HG02623 (cell line): ENCODE measurements around the gene CBX7.

Source experiments
- ATAC-seq: cut with Tn5 transposase; IDR thresholded peaks from one replicate; pipeline ENCODE4 v1.9.1; 2021; ENCODE audit warnings: moderate library complexity; ENCODE audit not compliant: unreplicated experiment

The CBX7 gene

GRCh38 chr22:39128508-39128907, 24.0 kb downstream of the CBX7 start:
- no peak for ATAC-seq

- no peak for ATAC-seq
These were observed 26.9 kb downstream of the CBX7 start for GRCh38 chr22:39125622-39126021.

- ATAC-seq = no peak
These were observed 28.5 kb downstream of the CBX7 start for GRCh38 chr22:39123751-39124581.

DNA sequence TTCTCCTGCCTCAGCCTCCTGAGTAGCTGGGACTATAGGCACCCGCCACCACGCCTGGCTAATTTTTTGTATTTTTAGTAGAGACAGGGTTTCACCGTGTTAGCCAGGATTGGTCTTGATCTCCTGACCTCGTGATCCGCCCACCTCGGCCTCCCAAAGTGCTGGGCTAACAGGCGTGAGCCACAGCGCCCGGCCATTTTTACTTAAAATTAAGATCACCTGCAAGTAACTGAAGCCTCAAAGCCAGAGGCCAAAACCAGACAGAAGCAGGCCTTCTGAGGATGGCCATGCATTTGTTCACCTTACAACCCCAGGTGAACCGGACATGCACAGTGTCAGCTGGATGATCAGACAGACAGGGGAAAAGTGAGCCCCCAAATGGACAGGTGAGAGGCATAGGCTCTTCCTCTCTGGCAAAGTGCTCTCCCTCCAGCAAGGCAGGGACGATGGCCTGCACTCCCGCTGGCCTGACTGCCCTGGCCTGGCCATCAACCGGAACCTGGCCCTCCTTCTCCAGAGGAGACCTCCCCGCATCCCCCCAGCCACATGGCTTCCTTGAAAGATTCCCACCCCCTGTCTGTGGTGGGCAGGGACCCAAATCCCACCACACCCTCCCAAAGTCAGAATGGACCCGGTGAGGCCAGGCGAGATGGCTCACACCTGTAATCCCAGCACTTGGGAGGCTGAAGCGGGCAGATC, 29.6 kb downstream of the CBX7 start:
- ATAC-seq = no peak

DNA sequence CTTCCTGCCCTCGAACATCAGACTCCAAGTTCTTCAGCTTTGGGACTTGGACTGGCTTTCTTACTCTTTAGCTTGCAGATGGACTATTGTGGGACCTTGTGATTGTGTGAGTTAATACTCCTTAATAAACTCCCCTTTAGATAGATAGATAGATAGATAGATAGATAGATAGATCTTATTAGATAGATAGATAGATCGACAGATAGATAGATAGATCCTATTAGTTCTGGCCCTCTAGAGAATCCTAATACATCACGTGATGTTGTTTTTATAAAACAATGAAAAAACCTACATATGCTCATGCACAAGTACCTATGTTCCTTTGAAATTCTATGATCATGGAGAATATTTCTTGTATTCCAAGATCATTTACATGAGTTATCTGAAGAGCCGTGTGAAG, 31.5 kb downstream of the CBX7 start:
- no peak for ATAC-seq

- no peak for ATAC-seq
These were observed 34.8 kb downstream of the CBX7 start for GRCh38 chr22:39117585-39118191.

- ATAC-seq = no peak
These were observed 36.4 kb downstream of the CBX7 start for GRCh38 chr22:39115977-39116621.

DNA sequence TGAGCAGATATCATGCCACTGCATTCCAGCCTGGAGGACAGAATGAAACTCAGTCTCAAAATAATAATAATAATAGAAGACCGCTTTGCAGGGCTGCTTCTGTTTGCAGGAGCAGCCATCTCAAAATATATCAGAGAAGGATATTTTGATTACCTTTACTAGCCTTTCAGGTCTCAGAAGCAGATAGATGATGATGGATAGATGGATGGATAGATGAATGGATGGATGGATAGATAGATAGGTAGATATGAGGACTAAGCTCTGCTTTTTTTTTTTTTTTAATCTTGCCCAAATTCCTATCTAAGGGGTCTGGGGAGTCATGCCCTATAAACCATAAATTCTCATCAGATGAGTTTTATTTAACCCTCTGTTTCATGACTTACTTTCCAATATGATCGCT, 36.9 kb downstream of the CBX7 start:
- ATAC-seq = no peak

- no peak for ATAC-seq
These were observed 38.4 kb downstream of the CBX7 start for GRCh38 chr22:39114112-39114511.

DNA sequence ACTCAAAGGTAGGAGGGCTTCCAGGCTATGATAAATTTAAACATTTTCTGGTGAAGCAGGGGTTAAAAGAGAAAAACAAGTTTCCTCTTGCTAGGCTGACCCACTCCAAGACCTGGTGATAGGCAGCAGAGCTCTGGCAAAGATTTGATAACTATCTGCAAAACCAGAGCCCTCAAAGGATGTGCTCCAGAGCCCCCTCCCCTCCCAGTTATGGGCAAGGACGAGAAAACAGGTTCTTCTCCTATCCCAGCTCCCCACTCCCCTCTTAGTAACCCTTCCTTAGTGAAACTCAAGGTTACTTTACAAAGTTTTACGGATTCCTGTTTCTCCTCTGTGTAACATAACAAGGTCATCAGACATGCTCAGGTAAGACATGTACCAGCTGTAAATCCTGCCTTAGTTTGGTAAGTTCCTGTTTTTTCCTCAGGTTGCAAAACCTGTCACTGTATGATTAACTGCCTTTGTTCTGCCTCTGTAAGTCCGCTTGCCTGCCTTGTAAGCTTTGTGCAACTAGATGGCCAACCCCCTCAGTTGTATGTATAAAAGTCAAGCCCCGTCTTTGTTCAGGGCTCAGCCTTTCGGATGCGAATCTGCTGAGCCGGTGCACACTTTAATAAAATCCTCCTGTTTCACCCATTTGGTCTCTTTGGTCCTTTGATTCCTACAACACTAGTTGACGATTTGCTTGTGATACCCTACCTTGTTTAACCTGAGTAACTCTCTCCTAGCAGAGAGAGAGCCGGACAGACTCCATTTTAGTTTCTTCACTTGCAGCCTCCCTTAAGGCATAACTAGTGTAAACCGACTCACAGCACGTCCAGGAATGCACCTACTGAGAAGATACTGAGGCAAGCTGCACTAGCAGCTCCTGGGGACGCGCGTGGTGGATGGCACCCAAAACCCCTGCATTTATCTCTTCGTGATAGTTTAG, 41.6 kb downstream of the CBX7 start:
- no peak for ATAC-seq

DNA sequence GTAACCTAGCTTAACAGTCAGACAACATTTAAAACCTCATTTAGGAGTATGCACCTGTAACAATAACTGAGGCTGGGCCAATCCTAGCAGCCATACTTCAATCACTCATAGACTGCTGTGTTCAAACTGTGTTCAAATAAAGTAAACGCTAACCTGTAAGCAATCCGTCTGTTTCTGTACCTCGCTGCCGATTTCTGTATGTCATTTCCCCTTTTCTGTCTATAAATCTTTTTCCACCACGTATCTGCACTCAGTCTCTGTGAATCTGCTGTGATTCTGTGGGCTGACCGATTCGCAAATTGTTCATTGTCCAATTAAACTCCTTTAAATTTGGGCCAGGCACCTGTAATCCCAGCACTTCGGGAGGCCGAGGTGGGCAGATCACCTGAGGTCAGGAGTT, 43.1 kb downstream of the CBX7 start:
- no peak for ATAC-seq

GRCh38 chr22:39108487-39108886, 44.0 kb downstream of the CBX7 start:
- ATAC-seq = no peak

DNA sequence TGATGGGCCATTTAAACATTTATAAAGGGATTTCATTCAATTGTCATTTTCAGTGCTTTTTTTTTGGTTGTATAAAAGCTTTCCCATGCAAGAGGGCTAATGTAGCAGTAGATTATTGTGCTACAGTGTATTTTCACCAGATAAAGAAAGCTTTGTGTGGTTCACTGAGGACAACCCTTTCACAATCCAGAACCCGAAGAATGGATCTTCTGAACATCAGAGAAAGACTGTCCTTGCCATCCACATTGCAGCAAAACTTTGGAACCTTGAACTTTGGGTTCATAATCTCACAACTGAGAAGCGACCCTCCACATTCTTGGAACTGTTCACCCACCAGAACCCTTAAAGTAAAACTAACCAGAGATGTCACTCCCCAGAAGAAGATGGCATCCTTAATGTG, 46.2 kb downstream of the CBX7 start:
- no peak for ATAC-seq

GRCh38 chr22:39103431-39103830, 49.0 kb downstream of the CBX7 start:
- no peak for ATAC-seq

DNA sequence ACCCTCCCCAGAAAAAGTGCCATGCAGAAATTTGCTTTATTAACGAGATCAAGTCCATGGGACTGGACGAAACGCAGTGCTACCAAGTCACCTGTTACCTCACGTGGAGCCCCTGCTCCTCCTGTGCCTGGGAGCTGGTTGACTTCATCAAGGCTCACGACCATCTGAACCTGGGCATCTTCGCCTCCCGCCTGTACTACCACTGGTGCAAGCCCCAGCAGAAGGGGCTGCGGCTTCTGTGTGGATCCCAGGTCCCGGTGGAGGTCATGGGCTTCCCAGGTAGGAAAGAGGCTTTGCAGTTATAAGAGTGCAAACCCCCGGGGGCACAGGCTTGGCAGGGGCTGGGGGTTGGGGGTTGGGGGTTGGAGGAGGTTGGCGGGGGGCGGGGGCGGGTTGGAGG, 51.3 kb downstream of the CBX7 start:
- ATAC-seq = no peak

DNA sequence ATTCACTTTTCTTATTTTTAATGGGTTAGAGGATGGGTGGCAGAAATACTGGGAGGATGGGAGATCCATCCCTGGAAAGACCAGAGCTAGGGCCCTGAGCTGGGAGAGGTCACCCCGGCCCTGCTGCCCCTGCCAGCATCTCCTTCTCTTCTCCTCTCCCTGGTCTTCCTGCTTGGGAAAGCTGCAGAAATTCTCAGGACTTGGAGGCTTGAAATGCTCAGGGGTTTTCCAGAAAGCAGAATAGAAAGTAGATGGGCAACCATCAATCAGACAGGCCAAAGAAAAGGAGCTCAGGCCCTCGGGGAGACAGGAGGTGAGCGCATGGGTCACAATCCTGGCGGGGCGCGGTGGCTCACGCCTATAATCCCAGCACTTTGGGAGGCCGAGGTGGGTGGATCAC, 53.9 kb downstream of the CBX7 start:
- ATAC-seq = no peak

DNA sequence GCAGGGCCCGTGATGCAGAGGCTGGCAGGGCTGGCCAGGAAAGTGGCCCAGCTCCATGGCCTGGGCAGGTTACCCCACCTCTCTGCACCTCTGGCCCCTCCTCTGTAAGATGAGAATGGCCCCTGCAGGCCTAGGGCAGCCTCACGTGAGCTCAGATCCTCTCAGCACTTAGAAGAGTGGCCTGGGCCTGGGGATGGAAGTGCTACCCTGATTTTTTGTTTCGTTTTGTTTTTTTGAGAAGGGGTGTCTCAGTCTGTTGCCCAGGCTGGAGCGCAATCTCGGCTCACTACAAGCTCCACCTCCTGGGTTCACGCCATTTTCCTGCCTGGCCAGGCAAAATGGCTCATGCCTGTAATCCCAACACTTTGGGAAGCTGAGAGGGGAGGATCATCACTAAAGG, 54.5 kb downstream of the CBX7 start:
- no peak for ATAC-seq

GRCh38 chr22:39097098-39098020, 55.1 kb downstream of the CBX7 start, which contains the start of gene APOBEC3H:
Gene APOBEC3H, plus strand, starts transcription at chr22:39097244. Its CDS starts 3,035 bp downstream, at chr22:39100279.
- ATAC-seq = no peak

GRCh38 chr22:39095971-39096370, 56.5 kb downstream of the CBX7 start:
- ATAC-seq = no peak
